ENCODE results near the gene ULK4. TPM values are rescaled to one million over a fixed set of nuclear protein-coding genes. Genes with fewer than 3 reads are reported as not detected.
"Not testable (repeated sequence)": the region's sequence is repeated elsewhere in the genome, so short reads cannot be mapped to it uniquely, and the experiment has no call there.

Gene ULK4
- total RNA-seq, 1 experiment from 2014 or later: 7.3 TPM

GRCh38 chr3:41578798-41579197 is 383.1 kb downstream of the ULK4 start:
- no peak for DNase-seq (ENCODE audit: low read depth)
- in situ Hi-C loops (cut with HindIII; ENCODE audit: low pct_unique_long_range_greater_than_20kb, low sequenced_read_pairs): no loop called here

GRCh38 chr3:41575724-41576123 is 386.2 kb downstream of the ULK4 start:
- no peak for DNase-seq (ENCODE audit: low read depth)
- in situ Hi-C loops (cut with HindIII; ENCODE audit: low pct_unique_long_range_greater_than_20kb, low sequenced_read_pairs): no loop called here

DNA sequence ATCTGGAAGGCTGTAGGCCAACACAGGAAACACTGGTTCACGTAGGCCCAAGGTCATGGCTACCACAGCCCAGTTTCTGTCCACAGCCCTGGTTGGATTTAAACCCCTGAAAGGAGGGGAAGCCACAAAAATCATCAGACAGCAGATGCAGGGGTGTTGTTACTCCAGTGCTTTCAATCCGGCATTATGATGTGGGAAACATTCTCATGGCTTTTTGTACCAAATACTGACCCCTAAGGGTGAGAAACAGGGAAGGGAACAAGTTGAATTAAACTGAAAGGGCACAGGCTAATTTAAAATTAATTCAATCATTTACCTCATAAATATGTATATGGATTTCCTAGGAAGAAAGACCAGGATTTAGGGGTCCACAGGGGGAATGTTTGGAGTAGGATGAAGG is 387.0 kb downstream of the ULK4 start:
- in situ Hi-C loops (cut with HindIII; ENCODE audit: low pct_unique_long_range_greater_than_20kb, low sequenced_read_pairs): no loop called here

GRCh38 chr3:41573591-41573990 is 388.3 kb downstream of the ULK4 start:
- DNase-seq (ENCODE audit: low read depth): no peak
- in situ Hi-C loops (cut with HindIII; ENCODE audit: low pct_unique_long_range_greater_than_20kb, low sequenced_read_pairs): no loop called here

More for the DNA sequence above, 387.0 kb downstream of the ULK4 start:
- no peak for DNase-seq (ENCODE audit: low read depth)

DNA sequence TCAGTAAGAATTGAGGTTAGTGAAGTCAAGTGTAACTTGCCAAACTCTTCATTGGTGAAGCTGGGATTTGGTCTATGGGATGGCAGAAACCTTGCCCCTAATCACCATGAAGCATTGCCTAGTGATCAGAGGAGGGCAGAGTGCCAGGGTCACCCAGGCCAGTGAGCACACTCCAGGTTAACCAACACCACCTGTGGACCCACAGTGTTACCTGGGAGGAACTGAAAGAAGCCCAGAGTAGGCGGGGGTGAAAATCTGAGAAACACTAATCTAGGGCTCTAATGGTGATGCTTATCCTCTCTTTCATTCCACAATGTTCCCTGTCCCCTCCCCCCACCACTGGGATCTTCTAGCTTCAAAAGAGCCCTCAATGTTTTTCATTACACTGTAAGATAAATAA is 389.8 kb downstream of the ULK4 start:
- in situ Hi-C loops (cut with HindIII; ENCODE audit: low pct_unique_long_range_greater_than_20kb, low sequenced_read_pairs): no loop called here
- DNase-seq (ENCODE audit: low read depth): no peak

- in situ Hi-C loops (cut with HindIII; ENCODE audit: low pct_unique_long_range_greater_than_20kb, low sequenced_read_pairs): no loop called here
- no peak for DNase-seq (ENCODE audit: low read depth)
These were observed 392.1 kb downstream of the ULK4 start for GRCh38 chr3:41569632-41570305.

- DNase-seq (ENCODE audit: low read depth): no peak
- in situ Hi-C loops (cut with HindIII; ENCODE audit: low pct_unique_long_range_greater_than_20kb, low sequenced_read_pairs): no loop called here
These were observed 395.9 kb downstream of the ULK4 start for GRCh38 chr3:41565948-41566514.

DNA sequence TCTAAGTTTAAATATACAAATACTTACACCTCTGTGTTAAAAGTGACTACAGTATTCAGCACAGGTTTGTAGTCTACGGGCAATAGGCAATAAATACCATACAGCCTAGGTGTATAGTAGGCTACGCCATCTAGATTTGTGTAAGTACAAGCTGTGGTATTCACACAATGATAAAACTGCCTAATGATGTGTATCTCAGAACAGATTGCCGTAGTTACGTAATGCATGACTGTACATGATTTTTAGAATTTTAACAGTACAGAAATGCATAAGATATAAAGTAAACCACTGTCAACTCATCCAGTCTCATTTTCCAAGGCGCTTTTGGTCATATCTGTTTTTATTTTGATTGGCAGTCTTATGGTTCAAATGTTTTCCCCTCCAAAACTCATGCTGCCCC is 396.9 kb downstream of the ULK4 start:
- DNase-seq (ENCODE audit: low read depth): no peak
- in situ Hi-C loops (cut with HindIII; ENCODE audit: low pct_unique_long_range_greater_than_20kb, low sequenced_read_pairs): no loop called here

- in situ Hi-C loops (cut with HindIII; ENCODE audit: low pct_unique_long_range_greater_than_20kb, low sequenced_read_pairs); DNase-seq (ENCODE audit: low read depth): not testable (repeated sequence)
These were observed 405.7 kb downstream of the ULK4 start for GRCh38 chr3:41556245-41556644.

DNA sequence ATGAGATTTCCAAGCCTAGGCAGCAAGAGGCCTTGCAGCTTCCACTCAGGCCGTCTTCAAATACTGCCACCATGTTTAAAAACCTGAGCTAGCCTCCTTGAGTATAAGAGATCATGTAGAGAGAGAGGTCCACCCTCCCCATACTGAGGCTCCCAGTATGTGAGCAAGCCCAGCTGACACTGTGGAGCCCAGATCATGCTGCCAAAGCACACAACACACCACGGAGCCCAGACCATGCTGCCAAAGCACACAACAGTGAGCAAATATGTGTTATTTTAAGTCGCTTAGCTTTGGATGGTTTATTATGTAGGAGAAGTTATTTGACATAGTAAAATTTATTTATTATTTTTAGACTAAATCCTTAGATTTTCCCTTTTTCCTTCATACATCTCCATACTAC is 428.9 kb downstream of the ULK4 start:
- in situ Hi-C loops (cut with HindIII; ENCODE audit: low pct_unique_long_range_greater_than_20kb, low sequenced_read_pairs): no loop called here
- no peak for DNase-seq (ENCODE audit: low read depth)

DNA sequence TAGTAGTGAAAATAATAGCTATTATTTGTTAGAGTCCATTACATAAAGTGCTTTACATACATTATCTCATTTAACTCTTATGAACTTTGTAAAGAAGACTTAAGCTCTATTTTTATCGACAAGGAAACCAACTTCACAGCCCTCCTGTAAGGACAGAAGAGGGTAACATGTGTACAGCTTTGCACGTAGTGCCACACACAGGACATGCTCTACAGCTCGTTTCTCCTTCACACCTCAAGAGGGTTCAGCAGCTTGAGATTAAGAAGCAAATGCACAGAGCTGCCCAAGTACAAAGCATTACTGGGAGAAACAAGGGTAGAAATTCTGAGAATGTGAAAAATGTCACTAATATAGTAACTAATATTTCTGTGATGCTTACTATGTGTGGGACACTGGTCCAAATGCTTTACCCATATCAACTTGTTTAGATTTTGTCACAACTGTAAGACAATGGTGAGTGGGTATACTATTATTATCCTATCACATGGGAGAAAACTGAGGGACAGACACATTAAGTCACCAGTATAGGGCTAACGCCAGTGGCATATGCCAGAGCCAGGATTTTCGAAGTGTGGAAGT is 434.8 kb downstream of the ULK4 start:
- in situ Hi-C loops (cut with HindIII; ENCODE audit: low pct_unique_long_range_greater_than_20kb, low sequenced_read_pairs): no loop called here
- DNase-seq (ENCODE audit: low read depth): no peak

DNA sequence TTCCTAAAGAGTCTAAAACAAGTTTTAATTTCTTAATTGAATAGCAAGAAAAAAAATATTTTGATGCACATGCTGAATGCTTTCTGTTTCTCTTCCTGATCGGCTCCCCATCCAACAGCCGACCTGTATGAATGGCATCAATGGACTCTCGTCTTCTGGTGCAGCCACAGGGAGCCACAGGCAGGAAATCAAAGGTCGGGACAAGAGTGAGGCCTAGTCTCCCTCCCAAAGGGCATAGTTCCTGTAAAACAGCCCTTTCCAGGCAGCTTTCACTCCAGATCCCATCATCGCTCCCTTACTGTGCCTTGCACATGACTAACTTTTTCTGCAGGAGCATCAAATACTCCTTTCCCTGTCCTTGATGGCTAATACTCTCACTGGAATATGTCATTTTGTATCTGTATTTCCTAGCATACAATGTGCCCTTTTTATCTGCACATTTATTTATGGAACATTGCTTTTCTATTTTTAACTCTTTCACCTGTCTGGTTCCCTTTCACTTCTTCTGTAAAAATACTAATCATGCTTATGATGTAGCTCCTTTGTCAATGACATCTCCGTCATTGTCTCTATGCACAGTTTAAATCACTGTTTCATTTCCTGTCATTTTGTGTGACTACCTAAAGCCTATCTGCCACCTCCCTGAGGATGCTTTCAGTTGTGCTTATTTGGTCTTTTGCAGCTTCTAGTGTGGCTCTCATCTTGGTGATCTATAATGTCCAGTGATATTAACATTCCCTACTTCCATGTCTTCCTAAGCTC is 436.4 kb downstream of the ULK4 start:
- no peak for DNase-seq (ENCODE audit: low read depth)
- in situ Hi-C loops (cut with HindIII; ENCODE audit: low pct_unique_long_range_greater_than_20kb, low sequenced_read_pairs): no loop called here

- in situ Hi-C loops (cut with HindIII; ENCODE audit: low pct_unique_long_range_greater_than_20kb, low sequenced_read_pairs): no loop called here
- DNase-seq (ENCODE audit: low read depth): no peak
These were observed 438.0 kb downstream of the ULK4 start for GRCh38 chr3:41523897-41524296.

GRCh38 chr3:41522612-41523011 is 439.3 kb downstream of the ULK4 start:
- DNase-seq (ENCODE audit: low read depth): no peak
- in situ Hi-C loops (cut with HindIII; ENCODE audit: low pct_unique_long_range_greater_than_20kb, low sequenced_read_pairs): no loop called here

DNA sequence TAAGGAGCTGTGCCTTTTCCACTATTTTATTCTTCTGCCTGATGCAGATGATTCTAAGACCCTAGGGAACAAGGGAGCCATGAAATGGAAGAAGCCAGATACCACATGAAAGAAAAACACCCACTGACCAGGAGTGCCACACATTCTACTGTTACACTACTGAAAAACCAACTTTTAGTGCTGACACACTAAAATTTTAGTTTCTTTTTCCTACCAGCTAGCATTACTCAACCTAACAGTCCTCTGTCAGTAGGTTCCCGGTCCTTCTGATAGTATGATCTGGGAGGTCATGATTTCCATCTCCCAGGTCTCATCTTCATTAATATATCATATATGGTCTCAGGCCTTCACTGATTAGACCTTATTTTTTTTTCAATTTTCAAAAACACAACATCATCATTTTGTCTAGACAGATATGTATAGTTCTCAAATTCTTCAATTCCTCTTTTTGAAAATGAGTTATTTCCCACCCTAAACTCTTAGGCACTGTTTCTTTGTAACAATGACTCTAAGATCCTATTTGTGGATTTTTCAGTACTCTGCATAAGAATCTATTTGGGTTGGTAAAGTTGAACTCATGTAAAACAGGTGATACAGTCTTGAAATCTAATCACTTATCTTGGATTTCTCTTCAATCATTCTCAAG is 440.8 kb downstream of the ULK4 start:
- in situ Hi-C loops (cut with HindIII; ENCODE audit: low pct_unique_long_range_greater_than_20kb, low sequenced_read_pairs): no loop called here
- no peak for DNase-seq (ENCODE audit: low read depth)

- in situ Hi-C loops (cut with HindIII; ENCODE audit: low pct_unique_long_range_greater_than_20kb, low sequenced_read_pairs): no loop called here
- no peak for DNase-seq (ENCODE audit: low read depth)
These were observed 442.2 kb downstream of the ULK4 start for GRCh38 chr3:41519746-41520145.

GRCh38 chr3:41518626-41519025 is 443.3 kb downstream of the ULK4 start:
- in situ Hi-C loops (cut with HindIII; ENCODE audit: low pct_unique_long_range_greater_than_20kb, low sequenced_read_pairs): no loop called here
- DNase-seq (ENCODE audit: low read depth): no peak

GRCh38 chr3:41508063-41508696 is 453.7 kb downstream of the ULK4 start:
- in situ Hi-C loops (cut with HindIII; ENCODE audit: low pct_unique_long_range_greater_than_20kb, low sequenced_read_pairs): no loop called here
- DNase-seq (ENCODE audit: low read depth): peak; percentile 33
